ENCODE data around the gene SELPLG.
A peak's percentile ranks its signal among the peaks of the same experiment; 100 is the strongest.

Gene SELPLG

DNA sequence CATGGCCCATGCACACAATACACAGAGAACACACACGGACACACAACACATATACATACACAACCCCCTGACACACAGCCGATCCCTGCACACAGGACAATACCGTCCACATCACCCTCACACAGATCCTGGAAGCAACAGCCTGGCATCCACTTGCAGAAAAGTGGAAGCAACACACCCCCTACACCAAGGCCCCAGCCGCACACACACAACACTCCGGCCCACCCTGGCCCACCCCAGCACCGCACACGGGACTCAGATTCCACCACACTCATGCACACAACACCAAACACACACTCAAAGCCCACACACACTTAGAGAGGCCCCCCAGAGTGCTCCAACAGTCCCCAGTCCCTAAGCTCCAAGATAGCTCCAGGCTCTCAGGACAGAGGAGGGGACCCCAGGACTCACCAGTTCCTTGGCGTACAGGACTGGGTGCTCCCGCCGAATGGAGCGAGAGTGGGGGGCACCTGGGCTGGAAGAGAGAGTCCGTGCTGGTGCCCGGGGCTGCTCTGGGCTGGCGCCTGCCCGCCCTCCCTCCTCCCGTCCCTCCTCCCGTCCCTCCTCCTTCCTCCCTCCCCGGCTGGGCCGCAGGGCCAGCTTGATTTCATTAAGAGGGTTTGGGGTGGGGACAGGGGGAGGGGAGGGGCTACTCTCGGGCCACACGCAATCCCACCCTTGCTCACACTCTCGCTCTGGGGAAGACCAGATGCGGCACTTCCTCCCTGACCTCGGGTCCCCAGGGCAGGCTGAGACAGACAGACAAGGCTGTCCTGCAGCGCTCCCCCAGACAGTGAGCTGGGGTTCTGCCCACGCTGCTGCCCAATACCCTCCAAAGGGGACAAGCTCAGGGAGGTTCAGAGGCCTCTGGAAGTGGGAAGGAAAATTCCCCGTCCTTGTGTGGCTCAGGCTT lies 35.9 kb downstream of the SELPLG start, which contains the start of gene TMEM119:
Gene TMEM119, minus strand, starts transcription at position 526 of the 913 bp plus-strand sequence. CDS start 5,701 bp downstream, outside the sequence.
- peak; percentile 46; the same call in 1 of the 2 replicates for TF ChIP-seq POLR2AphosphoS5 (IDR thresholded peaks at IDR 0.05; ENCODE audit: low read depth, low read length)
- TF ChIP-seq REST (IDR thresholded peaks at IDR 0.05; ENCODE audit: insufficient read depth in 1 of 2, low read depth in 2 of 2, low read length in 2 of 2): peak in 1 of 2 experiments; percentile 32; a peak in 1 of 4 replicates
- TF ChIP-seq FOXP2 (optimal IDR thresholded peaks at IDR 0.05; ENCODE audit: borderline replicate concordance, extremely low read depth, extremely low read length, insufficient read depth): no peak
- no peak for TF ChIP-seq TAF1 (IDR thresholded peaks at IDR 0.05; ENCODE audit: borderline replicate concordance, insufficient read depth, low read length)
- no peak for TF ChIP-seq SIN3A (IDR thresholded peaks at IDR 0.05; ENCODE audit: borderline replicate concordance, insufficient read depth, low read length)

GRCh38 chr12:108596854-108597558 lies 36.7 kb downstream of the SELPLG start:
- TF ChIP-seq FOXP2 (optimal IDR thresholded peaks at IDR 0.05; ENCODE audit: borderline replicate concordance, extremely low read depth, extremely low read length, insufficient read depth): no peak
- no peak for TF ChIP-seq POLR2AphosphoS5 (IDR thresholded peaks at IDR 0.05; ENCODE audit: low read depth, low read length)
- TF ChIP-seq REST (IDR thresholded peaks at IDR 0.05; ENCODE audit: insufficient read depth in 1 of 2, low read depth in 2 of 2, low read length in 2 of 2): no peak

DNA sequence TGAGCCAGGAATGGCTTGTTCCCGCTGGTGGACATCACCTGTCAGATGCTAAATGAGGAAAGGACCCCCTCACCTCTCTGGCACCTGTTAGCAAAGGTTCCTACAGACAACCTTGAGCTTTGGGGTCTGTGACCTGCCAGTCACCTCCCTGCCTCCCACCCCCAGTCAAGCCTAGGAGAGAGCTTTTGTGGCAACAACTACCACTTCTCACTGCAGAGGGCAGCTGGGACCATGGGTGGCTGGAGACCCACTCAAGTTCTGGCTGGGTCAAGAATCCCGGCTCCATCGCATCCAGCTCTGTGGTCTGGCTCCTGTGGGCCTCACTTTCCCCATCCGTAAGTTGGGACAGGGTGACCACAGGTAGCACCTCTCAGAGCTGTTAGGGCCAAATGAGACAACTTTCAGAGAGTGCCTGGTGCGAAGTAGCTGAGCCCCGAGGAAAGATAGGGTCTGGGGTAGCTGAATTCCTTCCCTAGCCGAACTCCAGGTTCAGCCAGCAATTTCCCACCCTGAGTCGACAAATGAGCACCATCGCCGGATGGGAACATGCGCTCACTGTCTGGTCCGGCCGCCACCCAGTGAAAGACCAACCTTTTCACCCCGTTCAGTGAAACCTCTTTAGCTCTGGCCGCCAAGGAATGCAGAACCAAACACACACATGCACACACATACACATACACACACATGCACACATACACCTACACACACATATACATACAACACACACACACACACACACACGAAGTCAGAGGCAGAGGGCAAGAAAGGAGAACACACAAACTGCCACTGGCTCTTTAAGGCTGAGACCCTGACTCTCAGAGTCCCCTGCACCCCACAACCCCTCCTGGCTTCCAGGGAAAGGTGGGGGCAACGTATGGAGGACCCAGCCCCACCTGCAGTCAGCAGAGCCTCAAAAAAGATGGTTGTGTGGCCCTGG lies 37.7 kb downstream of the SELPLG start:
- TF ChIP-seq SIN3A (IDR thresholded peaks at IDR 0.05; ENCODE audit: borderline replicate concordance, insufficient read depth, low read length): no peak
- no peak for TF ChIP-seq POLR2AphosphoS5 (IDR thresholded peaks at IDR 0.05; ENCODE audit: low read depth, low read length)
- no peak for TF ChIP-seq TAF1 (IDR thresholded peaks at IDR 0.05; ENCODE audit: borderline replicate concordance, insufficient read depth, low read length)
- no peak for TF ChIP-seq FOXP2 (optimal IDR thresholded peaks at IDR 0.05; ENCODE audit: borderline replicate concordance, extremely low read depth, extremely low read length, insufficient read depth)
- TF ChIP-seq REST (IDR thresholded peaks at IDR 0.05; ENCODE audit: insufficient read depth in 1 of 2, low read depth in 2 of 2, low read length in 2 of 2): no peak

DNA sequence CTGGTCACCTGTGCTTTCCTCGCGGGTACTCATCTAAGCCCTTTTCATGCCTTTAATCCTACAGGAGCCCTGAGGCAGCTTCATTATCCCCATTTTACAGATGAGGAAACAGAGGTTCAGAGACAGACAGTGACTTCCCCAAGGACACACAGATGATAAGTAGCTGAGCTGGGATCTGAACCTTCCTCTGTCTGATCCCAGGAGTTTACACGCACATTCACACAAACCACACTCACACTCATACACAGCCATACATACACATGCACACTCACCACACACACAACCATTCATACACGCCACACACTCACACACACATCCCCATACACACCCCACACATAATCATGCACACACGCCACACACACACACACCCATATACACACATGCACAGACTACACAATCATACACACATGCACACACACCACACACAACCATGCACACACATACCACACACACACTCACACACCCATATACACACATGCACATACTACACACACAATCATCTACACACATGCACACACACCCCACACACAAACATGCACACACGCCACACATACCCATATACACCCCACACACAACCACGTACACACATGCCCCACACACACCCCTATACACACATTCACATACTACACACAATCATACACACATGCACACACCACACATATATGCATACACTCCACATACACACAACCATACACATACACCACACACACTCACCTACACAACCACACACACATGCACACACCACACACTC lies 38.6 kb downstream of the SELPLG start:
- TF ChIP-seq REST (IDR thresholded peaks at IDR 0.05; ENCODE audit: insufficient read depth in 1 of 2, low read depth in 2 of 2, low read length in 2 of 2): no peak
- no peak for TF ChIP-seq FOXP2 (optimal IDR thresholded peaks at IDR 0.05; ENCODE audit: borderline replicate concordance, extremely low read depth, extremely low read length, insufficient read depth)
- no peak for TF ChIP-seq SIN3A (IDR thresholded peaks at IDR 0.05; ENCODE audit: borderline replicate concordance, insufficient read depth, low read length)
- no peak for TF ChIP-seq POLR2AphosphoS5 (IDR thresholded peaks at IDR 0.05; ENCODE audit: low read depth, low read length)
- TF ChIP-seq TAF1 (IDR thresholded peaks at IDR 0.05; ENCODE audit: borderline replicate concordance, insufficient read depth, low read length): no peak
